H9 (cell line): ENCODE data around the gene PROC. TPM values are rescaled to one million over a fixed set of nuclear protein-coding genes. Genes with fewer than 3 reads are reported as not detected.

Source experiments
- DNase-seq: peaks from one replicate; pipeline ENCODE4 v3.0.0-alpha.2; 2017
- H2AFZ ChIP-seq: one replicate; pipeline ENCODE4 v1.6.1; 2013; ENCODE audit warnings: mild to moderate bottlenecking, low read length, control low read depth, moderate library complexity
- H2AK5ac ChIP-seq: 2 replicates; pipeline ENCODE4 v1.6.1; 2013; ENCODE audit warnings: low read length, control low read depth, mixed read lengths; ENCODE audit not compliant: insufficient read length
- H2BK120ac ChIP-seq: one replicate; pipeline ENCODE4 v1.6.1; 2013; ENCODE audit warnings: low read depth, mild to moderate bottlenecking, low read length, control low read depth, inconsistent platforms; ENCODE audit not compliant: poor library complexity, severe bottlenecking
- H2BK12ac ChIP-seq: 2 replicates; pipeline ENCODE4 v1.6.1; 2013; ENCODE audit warnings: low read length, control low read depth, mixed read lengths, low read depth; ENCODE audit not compliant: insufficient read length
- H2BK15ac ChIP-seq: 2 replicates; pipeline ENCODE4 v1.6.1; 2013; ENCODE audit warnings: low read depth, low read length, control low read depth
- H2BK20ac ChIP-seq: one replicate; pipeline ENCODE4 v1.6.1; 2013; ENCODE audit warnings: low read depth, mild to moderate bottlenecking, low read length, control low read depth, inconsistent platforms; ENCODE audit not compliant: poor library complexity, severe bottlenecking
- H2BK5ac ChIP-seq: 2 replicates; pipeline ENCODE4 v1.6.1; 2013; ENCODE audit warnings: low read length, control low read depth, mixed read lengths; ENCODE audit not compliant: insufficient read length
- H3K14ac ChIP-seq: 2 replicates; pipeline ENCODE4 v1.6.1; 2013; ENCODE audit warnings: low read length, control low read depth; ENCODE audit not compliant: insufficient read depth
- H3K18ac ChIP-seq: 2 replicates; pipeline ENCODE4 v1.6.1; 2013; ENCODE audit warnings: low read depth, mild to moderate bottlenecking, mixed read lengths, low read length, control low read depth; ENCODE audit not compliant: insufficient read length
- H3K23ac ChIP-seq: 2 replicates; pipeline ENCODE4 v1.6.1; 2013; ENCODE audit warnings: low read length, control low read depth, mixed read lengths, low read depth; ENCODE audit not compliant: insufficient read length
- H3K23me2 ChIP-seq: 2 replicates; pipeline ENCODE4 v1.6.1; 2013; ENCODE audit warnings: low read depth, mild to moderate bottlenecking, mixed read lengths, low read length, control low read depth; ENCODE audit not compliant: insufficient read length, poor library complexity, severe bottlenecking
- H3K27ac ChIP-seq: 2 replicates; pipeline ENCODE4 v1.5.1; 2013; ENCODE audit warnings: low read length, control low read depth, mixed read lengths, low read depth; ENCODE audit not compliant: insufficient read length
- H3K27me3 ChIP-seq: 2 replicates; pipeline ENCODE4 v1.6.1; 2013; ENCODE audit warnings: low read length, control low read depth, inconsistent platforms; ENCODE audit not compliant: insufficient read depth
- H3K4ac ChIP-seq: 2 replicates; pipeline ENCODE4 v1.6.1; 2013; ENCODE audit warnings: low read depth, mild to moderate bottlenecking, control low read depth, inconsistent platforms, low read length, moderate library complexity
- H3K4me1 ChIP-seq: 2 replicates; pipeline ENCODE4 v1.6.1; 2013; ENCODE audit warnings: low read length, control low read depth, inconsistent platforms; ENCODE audit not compliant: insufficient read depth
- H3K4me2 ChIP-seq: 2 replicates; pipeline ENCODE4 v1.6.1; 2013; ENCODE audit warnings: low read length, control low read depth, mixed read lengths; ENCODE audit not compliant: insufficient read length, insufficient read depth
- H3K56ac ChIP-seq: 2 replicates; pipeline ENCODE4 v1.6.1; 2013; ENCODE audit warnings: low read depth, mild to moderate bottlenecking, mixed read lengths, low read length, control low read depth; ENCODE audit not compliant: insufficient read length
- H3K79me1 ChIP-seq: 2 replicates; pipeline ENCODE4 v1.6.1; 2013; ENCODE audit warnings: low read depth, mild to moderate bottlenecking, moderate library complexity, low read length, control low read depth, inconsistent platforms; ENCODE audit not compliant: insufficient read depth, poor library complexity, severe bottlenecking
- H3K79me2 ChIP-seq: 2 replicates; pipeline ENCODE4 v1.6.1; 2013; ENCODE audit warnings: low read length, control low read depth, inconsistent platforms; ENCODE audit not compliant: insufficient read depth
- H3K9ac ChIP-seq: 2 replicates; pipeline ENCODE4 v1.6.1; 2013; ENCODE audit warnings: low read length, control low read depth, mixed read lengths; ENCODE audit not compliant: insufficient read length; ENCODE audit errors: extremely low read depth
- H3K9me3 ChIP-seq: one replicate; pipeline ENCODE4 v1.6.1; 2013; ENCODE audit warnings: low read depth, low read length, inconsistent platforms; ENCODE audit not compliant: control insufficient read depth
- H3T11ph ChIP-seq: one replicate; pipeline ENCODE4 v1.6.1; 2013; ENCODE audit warnings: mild to moderate bottlenecking, low read length, control low read depth, inconsistent platforms
- H4K20me1 ChIP-seq: one replicate; pipeline ENCODE4 v1.6.1; 2013; ENCODE audit not compliant: control insufficient read depth, insufficient read length, insufficient read depth
- H4K5ac ChIP-seq: 2 replicates; pipeline ENCODE4 v1.6.1; 2013; ENCODE audit warnings: low read depth, mild to moderate bottlenecking, mixed read lengths, low read length, control low read depth; ENCODE audit not compliant: insufficient read length
- H4K8ac ChIP-seq: replicated peaks from 2 replicates; pipeline ENCODE4 v1.6.1; 2013; ENCODE audit warnings: low read length, control low read depth, mixed read lengths, low read depth; ENCODE audit not compliant: insufficient read length
- H4K91ac ChIP-seq: 2 replicates; pipeline ENCODE4 v1.6.1; 2013; ENCODE audit warnings: low read depth, mild to moderate bottlenecking, moderate library complexity, mixed read lengths, low read length, control low read depth; ENCODE audit not compliant: insufficient read length
- H3K27ac Mint-ChIP-seq, 3 experiments: 2 replicates in 2 of 3; 3 replicates in 1 of 3; pipeline ENCODE4 v1.8.0; 2020 to 2021; ENCODE audit warnings: mixed read lengths in 3 of 3, mild to moderate bottlenecking in 1 of 3, moderate library complexity in 1 of 3
- H3K27me3 Mint-ChIP-seq: 2 replicates; pipeline ENCODE4 v1.8.0; 2021; ENCODE audit warnings: low read depth, mild to moderate bottlenecking, moderate library complexity, mixed read lengths
- H3K36me3 Mint-ChIP-seq, 3 experiments: 2 replicates in 2 of 3; 3 replicates in 1 of 3; pipeline ENCODE4 v1.8.0; 2020 to 2021; ENCODE audit warnings: low read depth in 3 of 3, mixed read lengths in 3 of 3; ENCODE audit not compliant: insufficient read depth in 1 of 3
- H3K4me1 Mint-ChIP-seq, 2 experiments: 2 replicates each; pipeline ENCODE4 v1.8.0; 2020; ENCODE audit warnings: mixed read lengths in 2 of 2
- H3K4me3 Mint-ChIP-seq, 2 experiments: 2 replicates in 1 of 2; 3 replicates in 1 of 2; pipeline ENCODE4 v1.8.0; 2020 to 2021; ENCODE audit warnings: mild to moderate bottlenecking in 2 of 2, mixed read lengths in 2 of 2, moderate library complexity in 1 of 2
- H3K9me3 Mint-ChIP-seq, 2 experiments: 2 replicates in 1 of 2; 3 replicates in 1 of 2; pipeline ENCODE4 v1.8.0; 2020; ENCODE audit warnings: mild to moderate bottlenecking in 2 of 2, mixed read lengths in 2 of 2, moderate library complexity in 1 of 2
- WGBS: extraction: QIAGEN DNeasy Blood & Tissue Kit; methylation state at CpG from one replicate; pipeline ENCODE4 v1.1.7; 2013; ENCODE audit warnings: missing lambda C conversion rate, low lambda C conversion rate, mixed read lengths; ENCODE audit not compliant: insufficient read length; ENCODE audit errors: extremely low coverage; 5-methylcytosine and 5-hydroxymethylcytosine counted together
- total RNA-seq: library from RNA; stranded (reverse); gene quantifications from 2 replicates; pipeline ENCODE4 v1.2.1, GENCODE V29; 2021
- TF ChIP-seq, protein P1 (sequence below): fragments of 200-600 bp; sonication (generic); conservative IDR thresholded peaks from 3 replicates; pipeline ENCODE4 v1.8.0; 2021; ENCODE audit warnings: antibody characterized with exemption, mild to moderate bottlenecking

PROC gene
- total RNA-seq, 1 experiment from 2014 or later: 0.61 TPM

DNA sequence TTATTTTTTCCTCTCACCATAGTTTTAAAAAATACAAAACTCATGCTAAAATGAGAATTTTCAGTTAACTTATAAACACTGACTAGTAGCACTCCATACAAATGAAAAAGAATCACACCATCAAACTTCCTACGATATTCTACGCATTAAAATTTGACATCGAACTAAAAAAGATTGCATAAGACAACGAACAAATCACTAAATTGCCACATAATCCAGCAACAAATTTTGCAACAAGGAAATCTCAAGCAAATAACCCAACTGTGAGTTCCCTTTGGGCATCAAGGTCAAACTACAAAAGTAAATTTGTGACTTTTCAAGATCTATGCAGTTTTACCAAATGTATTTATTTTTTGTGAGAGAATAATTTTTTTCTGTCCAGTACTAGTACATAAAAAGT lies 32.0 kb upstream of the PROC start:
- no peaks in the 10 kb centered on the region for H4K20me1 ChIP-seq
- no peak overlapping the region for H3K27ac Mint-ChIP-seq

More for the DNA sequence above, 32.0 kb upstream of the PROC start:
- TF ChIP-seq, protein P1, sequence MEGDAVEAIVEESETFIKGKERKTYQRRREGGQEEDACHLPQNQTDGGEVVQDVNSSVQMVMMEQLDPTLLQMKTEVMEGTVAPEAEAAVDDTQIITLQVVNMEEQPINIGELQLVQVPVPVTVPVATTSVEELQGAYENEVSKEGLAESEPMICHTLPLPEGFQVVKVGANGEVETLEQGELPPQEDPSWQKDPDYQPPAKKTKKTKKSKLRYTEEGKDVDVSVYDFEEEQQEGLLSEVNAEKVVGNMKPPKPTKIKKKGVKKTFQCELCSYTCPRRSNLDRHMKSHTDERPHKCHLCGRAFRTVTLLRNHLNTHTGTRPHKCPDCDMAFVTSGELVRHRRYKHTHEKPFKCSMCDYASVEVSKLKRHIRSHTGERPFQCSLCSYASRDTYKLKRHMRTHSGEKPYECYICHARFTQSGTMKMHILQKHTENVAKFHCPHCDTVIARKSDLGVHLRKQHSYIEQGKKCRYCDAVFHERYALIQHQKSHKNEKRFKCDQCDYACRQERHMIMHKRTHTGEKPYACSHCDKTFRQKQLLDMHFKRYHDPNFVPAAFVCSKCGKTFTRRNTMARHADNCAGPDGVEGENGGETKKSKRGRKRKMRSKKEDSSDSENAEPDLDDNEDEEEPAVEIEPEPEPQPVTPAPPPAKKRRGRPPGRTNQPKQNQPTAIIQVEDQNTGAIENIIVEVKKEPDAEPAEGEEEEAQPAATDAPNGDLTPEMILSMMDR: no peak
- Histone ChIP-seq H4K5ac (no peak overlapping the region), H2BK5ac (no peak overlapping the region), H2BK120ac (no peak overlapping the region), H2AK5ac (no peak overlapping the region), H3K79me2 (peaks cover 5% of the 10 kb centered on the region; the same call in 1 of the 2 replicates), H3K79me1 (no peaks in the 10 kb centered on the region), H3K23me2 (peaks cover 4% of the 10 kb centered on the region), H3T11ph (no peak overlapping the region), H4K8ac (no peak overlapping the region), H2BK20ac (no peak overlapping the region), H3K9me3 (no peaks in the 10 kb centered on the region), H3K27me3 (no peaks in the 10 kb centered on the region; the same call in 1 of the 2 replicates), H3K4me1 (0 out of 2 replicates have a peak, but pooled peaks cover 4% of the 10 kb centered on the region), H3K4me2 (peak overlapping the region; percentile 98), H3K27ac (no peak overlapping the region), H4K91ac (no peak overlapping the region), H2AFZ (no peak overlapping the region), H3K56ac (no peak overlapping the region), H2BK15ac (no peak overlapping the region), H2BK12ac (no peak overlapping the region), H3K14ac (no peak overlapping the region), H3K9ac (no peak overlapping the region), H3K23ac (no peak overlapping the region), H3K4ac (no peak overlapping the region), H3K18ac (no peak overlapping the region)
- Mint-ChIP-seq H3K27me3 (no peaks in the 10 kb centered on the region), H3K4me1 (peaks cover 18 to 22% of the 10 kb centered on the region in 2 experiments), H3K4me3 (peak overlapping the region; percentile 72 to 90), H3K36me3 (no peaks in the 10 kb centered on the region), H3K9me3 (no peaks in the 10 kb centered on the region)
- 100% methylated on average over 4 of the region's 4 CpGs for WGBS
- DNase-seq: no peak
